HG02870 (cell line): ENCODE measurements around the gene CPNE5.

Experiments used
- ATAC-seq: cut with Tn5 transposase; IDR thresholded peaks from one replicate; pipeline ENCODE4 v1.9.1; 2021; ENCODE audit warnings: mild to moderate bottlenecking, moderate library complexity; ENCODE audit not compliant: unreplicated experiment

CPNE5 gene

DNA sequence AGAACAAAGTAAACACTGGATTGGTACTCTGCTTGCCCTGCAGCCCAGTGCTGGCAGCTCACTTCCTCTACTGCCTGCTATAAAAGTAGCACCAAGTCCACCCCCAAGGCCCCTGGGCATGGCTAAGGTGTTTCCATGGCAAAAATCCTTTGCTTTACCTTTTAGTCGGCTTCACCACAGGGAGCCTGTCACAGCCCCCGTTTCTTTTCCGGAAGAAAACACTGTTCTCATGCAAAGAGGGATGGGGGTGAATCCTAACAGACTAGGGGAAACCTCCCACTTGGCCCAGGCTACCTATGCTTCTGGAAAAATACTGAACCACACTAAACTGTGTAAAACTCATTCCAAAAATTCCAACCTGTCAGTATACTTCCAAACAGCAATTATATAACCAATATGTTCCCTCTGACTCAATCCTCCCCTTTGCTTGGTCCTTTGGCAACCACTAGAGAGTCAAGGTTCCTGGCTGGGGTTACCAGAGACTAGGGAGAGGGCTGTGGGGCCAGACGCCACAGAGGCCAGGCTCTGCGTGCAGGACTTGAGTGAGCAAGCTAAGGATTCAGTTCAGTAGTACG, 19.2 kb upstream of the CPNE5 start:
- no peak for ATAC-seq

DNA sequence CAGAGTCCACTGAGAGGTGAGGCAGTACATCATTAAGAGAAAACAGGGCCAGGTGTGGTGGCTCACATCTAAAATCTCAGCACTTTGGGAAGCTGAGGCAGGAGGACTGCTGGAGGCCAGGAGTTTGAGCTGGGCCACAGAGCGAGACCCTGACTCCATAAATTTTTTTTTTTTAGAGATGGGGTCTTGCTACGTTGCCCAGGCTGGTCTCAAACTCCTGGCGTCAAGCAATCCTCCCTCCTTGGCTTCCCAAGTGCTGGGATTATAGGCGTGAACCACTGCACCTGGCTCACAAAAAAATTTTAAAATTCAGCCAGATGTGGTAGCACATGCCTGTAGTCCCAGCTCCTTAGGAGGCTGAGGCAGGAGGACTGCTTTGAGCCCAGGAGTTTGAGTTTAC, 18.1 kb upstream of the CPNE5 start:
- no peak for ATAC-seq

DNA sequence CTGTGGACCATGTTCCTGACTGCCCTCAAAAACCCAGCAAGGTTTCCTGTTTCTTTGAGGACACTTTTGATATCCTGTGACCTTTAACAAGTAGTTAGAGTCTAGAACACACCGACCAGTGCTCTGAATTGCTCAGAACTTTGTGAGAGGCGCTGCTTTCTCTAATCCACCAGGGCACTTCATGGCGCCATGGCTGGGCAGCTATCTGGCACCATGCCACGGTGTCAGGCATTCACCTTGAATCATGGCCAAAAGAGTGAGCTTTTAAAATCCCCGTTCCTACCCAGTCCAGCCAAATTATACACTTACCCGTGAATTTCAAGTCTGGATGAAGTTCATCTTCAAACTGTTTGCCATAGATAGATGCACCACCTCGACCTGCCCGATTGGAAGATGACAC, 17.0 kb upstream of the CPNE5 start:
- ATAC-seq, result no peak

DNA sequence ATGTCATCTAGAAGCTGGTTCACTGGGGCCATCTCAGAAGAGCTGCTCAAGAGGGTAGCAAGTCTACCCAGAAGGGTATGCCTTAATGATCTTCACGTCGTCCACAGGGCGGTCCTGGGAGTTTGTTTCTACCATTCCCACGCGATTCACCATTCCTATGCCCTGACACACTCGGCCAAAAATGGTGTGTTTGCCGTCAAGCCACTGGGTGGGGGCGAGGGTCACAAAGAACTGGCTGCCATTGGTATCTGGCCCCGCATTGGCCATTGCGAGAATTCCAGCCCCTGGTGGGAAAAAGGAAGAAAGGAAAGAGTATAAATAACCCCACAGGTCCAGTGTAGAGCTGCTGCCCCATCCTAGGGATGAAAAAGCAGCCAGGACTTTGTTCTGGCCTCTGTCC, 16.5 kb upstream of the CPNE5 start:
- no peak for ATAC-seq

DNA sequence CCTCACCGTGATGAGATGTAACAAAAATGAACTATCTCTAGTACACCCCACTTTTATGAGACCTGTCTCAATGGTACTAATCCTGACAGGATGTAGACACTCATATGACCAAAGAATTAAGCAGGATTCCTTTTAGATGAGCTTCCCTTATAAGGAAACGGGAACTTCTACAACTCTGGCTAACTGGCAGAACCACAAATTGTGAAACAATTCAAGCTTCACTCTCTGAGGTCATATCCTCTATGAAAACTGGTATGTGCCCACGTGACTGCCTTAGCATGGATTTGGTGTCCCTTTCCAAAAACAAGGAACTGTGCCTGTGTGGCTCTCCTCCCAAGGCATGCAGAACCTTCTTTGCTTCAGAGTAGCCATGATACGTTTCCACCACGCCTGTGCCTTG, 14.1 kb upstream of the CPNE5 start:
- ATAC-seq, result no peak

DNA sequence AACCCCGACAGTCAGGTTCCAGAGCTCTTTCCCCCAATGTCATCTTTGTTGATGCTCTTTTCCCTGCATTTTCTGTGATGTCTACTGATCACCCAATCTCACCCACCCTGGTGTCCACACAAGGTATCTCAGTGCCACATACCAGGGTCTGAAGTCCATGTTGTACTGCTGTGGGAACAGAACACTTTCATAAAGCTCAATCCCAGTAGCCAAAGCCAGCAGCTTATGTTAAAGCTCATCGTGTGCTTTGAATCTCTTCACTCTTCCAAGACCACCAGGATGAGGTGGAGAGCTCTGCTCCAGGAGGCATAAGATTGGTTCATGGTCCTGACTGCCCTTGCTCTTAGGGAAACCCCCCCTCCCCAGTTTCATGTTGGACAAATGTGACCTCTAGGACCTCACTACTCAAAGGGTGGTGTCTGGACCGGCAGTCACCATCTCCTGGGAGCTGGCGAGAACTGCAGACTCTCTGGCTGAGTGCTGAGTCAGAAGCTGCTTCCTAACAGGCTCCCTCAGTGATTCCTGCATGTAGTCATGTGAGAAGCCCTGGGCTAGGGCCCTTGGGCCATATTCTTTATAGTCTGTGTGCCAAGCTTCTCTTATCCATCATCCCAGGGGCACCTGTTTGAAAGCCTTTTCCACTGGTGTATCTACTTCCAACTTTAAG, 13.4 kb upstream of the CPNE5 start:
- ATAC-seq, result no peak

DNA sequence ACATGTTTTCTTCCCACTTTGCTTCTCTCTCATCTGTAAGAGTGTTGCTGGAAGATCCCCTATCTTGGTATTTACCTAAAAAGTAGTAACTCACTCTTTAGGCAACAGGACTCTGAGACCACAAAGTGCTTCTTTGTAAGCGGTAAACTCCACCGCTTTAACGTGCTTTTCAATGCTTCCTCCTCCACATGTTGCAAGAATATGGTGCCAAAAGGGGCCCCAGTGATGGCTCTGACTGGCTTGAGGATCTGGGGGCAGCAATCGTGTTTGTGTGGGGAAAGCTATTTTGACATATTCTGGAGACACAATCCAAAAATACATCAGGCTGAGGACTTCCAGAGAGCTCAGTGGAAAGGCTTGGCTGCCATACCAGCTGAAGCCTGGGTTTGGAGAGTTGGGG, 12.4 kb upstream of the CPNE5 start:
- ATAC-seq, result no peak

DNA sequence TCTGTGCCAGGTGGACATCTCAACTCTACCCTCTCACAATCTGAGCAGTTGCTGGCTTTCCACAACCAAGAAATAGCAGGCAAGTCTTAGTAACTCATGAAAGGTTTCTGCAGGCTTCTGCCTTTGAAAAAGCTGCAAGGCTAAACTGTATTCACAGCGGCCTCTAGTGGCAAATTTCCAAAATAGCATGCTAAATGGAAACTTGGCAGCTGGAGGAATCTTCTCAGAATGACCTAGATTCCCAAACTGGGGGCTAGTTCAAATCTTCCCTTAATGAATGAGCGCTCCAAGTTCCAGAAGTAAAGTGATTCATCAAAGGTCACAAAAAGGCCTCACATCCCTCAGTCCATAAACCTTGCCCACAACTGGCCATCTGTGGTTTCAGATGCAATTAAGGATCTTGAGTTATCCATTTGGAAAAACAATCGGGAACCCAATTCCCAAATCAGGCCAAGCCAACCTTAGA, 11.9 kb upstream of the CPNE5 start:
- no peak for ATAC-seq

DNA sequence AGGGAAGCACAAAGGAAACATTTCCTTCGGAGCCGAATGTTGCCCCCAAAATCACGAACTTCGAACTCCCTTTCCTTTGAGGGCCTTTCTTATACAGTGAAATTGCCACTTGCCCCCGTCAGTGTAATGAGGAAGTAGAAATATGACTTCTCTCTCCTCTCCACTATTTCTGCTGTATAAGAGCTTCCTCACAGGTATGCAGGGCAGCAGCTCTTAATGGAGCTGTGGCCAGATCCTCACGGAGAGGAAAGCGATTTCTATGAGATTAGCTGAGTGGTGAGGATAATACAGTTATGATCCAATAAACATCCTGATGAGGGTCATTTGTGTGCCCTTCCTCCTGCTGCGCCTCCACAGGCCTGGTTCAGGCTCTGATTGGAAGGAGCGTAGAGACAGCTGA, 10.8 kb upstream of the CPNE5 start:
- ATAC-seq, result no peak

DNA sequence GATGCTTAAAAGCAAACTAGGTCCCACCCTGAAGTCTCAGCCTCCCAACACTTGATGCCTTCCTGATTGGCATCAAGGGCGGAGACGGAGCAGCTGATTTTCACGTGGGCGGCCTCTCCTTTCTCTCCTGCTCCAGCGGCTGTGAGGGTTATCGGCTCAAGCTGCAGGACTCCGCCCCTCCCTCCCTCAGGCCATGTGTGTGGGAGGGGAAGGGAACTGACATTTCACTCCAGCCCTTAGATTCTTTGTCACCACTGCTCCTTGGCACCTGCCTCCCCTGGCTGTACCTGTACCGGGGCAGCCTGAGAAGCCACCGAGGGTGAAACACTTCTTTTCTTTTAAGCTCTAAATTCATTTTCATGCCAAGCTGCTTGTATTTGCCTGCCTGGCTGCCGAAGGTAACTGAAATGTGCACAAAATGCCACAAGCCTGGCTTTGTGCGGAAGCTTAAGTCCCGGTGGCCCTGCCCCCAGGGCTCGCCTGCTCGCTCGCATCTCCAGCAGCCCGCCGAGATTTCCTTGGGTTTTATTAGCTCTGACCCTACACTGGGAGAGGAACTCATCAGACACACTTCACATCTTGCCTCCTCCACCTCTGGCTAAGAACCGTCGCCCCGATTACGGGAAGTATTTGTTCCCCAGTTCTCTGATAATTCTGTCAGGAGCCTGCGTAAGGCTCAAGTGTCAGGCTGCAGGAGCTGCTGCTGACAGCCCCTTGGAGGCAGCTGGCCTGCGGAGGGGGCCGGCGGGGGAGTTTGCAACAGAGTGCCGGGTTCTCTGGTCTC, 9.6 kb upstream of the CPNE5 start:
- ATAC-seq, result no peak

DNA sequence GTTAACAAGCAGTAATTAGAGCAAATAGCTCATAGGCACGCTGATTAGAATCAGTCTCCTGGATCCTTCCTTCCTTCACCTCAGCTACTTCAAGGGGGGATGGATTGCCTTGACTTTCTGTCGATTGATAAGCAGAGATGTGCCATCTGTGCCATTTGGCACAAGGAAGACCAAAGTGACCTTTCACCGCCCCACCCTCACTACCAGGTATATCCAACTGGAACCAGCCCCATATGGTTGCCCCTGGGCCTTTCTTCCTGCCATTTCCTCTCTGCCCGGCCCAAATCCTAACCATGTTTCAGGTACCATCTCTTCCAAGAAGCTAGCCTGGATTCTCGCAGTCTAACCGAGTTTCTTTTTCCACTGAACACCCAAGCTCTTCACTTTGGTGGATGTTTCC, 8.7 kb upstream of the CPNE5 start:
- ATAC-seq, result no peak

DNA sequence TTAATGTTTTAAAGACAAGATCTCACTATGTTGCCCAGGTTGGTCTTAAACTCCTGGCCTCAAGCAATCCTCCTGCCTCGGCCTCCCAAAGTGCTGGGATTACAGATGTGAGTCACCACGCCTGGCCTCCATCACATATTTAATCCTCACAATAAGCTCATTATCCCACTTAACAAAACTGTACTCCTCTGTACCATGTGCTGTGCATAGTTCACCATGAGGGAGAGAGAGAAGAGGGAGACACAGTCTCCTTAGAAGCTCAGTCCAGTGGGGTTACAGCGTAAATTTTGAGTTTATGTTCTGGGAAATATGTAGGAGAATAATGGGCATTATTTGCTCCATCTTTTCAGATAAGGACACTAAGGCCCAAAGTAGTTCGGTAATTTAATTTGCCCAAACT, 7.9 kb upstream of the CPNE5 start:
- ATAC-seq, result no peak

DNA sequence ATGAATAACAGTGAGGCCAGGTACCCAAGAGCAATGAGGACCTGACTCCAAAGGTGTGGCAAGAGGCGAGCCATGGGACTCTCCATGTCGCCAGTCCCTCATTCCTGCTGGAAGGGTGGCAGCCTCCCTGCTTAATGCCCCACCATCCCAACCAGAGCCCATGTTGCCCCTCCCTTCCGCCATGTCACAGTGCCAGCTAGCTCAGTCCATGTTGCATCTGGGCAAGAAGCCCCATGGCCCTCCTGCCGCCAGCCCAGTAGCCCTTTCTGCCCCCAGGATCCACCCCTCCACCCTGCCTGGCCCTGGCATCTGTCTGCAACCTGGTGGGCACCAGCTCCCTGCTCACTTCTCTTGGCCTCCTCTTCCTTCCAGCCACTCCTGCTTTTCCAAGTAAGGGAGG, 6.0 kb upstream of the CPNE5 start:
- ATAC-seq, result no peak

DNA sequence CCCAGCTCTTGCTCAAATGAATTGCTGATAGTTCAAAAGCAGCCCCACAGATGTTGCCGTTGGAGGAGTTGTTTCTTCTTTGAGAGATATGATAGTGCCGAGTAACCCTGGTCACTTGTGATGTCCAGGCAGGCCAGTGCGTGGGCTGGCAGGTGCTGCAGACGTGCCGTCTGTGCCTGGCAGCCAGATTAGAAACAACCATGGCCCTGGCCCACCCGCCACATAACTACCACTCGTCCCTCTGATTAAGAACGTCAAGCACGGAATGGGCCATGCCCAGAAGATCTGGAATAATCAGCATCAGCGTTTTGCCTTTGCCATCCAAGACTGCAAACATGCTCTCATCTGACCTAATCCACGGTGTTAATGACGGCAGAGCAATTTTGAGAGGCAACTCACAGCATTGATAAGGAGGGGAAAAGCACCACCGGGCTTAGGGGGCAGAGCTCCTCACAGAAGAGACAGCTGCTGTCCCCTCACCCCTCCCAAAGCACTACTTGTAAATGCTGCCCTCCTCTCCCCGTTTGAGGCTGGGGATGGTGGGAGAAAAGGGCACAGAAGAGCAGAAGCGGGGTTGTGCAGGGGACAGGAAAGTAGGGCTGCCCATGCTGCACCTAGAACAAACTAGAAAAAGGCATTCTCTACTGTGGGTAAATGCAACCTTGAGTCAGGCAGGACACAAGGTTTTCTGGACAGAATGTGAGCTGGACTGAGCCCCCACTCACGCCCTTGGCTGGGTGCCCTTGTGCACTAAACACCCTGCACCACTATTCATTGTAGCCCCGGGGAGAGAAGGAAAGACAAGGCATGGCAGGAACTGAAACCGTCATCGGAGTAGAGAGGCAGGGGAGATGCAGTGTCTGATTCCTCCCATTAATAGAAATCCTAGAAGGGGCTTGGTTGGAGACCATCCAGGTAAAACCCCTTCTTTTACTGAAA, 5.3 kb upstream of the CPNE5 start:
- no peak for ATAC-seq

DNA sequence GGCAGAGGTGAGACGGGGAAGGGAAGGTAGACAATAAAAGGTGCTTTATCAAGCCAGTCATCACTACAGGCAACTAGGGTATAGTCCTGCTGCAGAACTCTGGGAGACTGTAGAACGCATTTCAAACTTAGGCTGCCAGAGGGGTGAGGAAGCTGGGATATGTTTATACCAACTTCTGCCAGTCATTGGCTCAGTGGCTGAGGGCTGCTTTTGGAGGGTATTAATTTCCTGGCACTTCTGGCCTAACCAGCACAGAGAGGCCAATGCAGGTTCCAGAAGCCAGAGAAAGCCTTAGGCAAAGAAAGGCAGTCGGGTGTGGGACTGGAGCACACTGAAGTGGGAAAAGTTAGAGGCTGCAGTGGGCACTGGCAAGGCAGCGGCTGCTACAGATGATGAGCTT, 3.9 kb upstream of the CPNE5 start:
- no peak for ATAC-seq

DNA sequence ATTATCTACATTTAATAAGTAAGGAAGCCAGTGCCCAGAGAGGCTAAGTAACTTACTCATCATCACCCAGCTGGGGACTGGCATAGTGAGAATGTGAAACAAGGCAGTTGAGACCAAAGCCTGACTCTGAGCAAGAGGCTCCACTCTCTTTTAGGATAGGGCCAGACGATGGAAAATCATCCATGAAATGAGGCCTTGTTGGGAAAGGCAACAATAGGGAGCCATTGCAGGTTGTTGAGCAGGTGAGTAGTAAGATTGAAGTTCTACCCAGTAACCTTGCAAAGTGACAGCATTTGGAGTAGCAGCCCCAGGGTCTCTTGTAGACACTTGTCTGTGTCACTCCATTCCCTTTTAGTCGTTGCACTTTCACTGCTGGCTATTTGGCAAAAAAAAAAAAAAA, 2.5 kb upstream of the CPNE5 start:
- ATAC-seq, result no peak

DNA sequence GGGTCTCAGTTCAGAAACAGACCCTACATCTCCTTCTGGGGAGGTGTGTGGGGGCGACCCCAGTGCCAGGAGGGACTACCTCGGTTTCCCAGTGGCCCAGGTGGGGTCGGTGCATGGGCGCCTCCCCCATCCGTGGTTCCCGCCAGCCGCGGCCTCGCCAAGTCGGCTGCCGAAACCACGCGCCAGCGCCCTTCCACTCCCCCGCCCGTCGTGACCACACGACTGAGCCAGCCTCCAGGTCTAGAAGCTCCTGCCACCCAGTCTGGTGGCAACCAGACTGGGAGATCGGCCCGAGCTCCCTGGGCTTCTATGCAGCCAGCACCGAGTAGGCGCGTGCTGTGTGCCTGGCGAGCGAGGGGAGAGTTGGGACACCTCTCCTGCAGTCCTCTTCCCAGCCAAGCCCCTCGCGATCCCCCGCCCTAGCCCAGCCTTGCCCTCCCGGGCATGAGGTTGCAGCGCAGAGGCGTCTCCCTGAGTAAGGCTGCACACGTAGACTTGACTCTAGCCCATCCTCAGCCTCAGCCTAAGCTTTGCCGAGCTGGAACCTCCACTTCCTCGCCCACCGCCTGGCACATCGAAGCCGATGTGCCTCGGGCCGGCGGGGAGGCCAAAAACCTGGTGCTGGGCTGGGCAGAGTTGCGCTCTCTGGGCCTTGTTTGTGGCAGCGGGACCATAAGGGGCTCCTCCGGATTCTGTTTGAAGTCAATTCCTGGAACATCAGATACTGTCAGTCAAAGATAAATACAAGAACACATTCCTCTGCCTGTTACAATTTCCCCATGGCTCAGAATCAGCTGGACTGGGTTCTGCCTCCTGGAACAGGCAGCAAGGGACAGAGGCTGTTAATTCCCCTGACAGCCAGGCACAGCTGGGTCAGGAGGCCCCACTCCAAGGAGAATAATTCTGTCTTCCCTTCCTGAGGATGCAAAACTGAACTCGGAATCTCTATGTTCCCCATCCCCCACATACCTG, 1.5 kb upstream of the CPNE5 start:
- no peak for ATAC-seq

DNA sequence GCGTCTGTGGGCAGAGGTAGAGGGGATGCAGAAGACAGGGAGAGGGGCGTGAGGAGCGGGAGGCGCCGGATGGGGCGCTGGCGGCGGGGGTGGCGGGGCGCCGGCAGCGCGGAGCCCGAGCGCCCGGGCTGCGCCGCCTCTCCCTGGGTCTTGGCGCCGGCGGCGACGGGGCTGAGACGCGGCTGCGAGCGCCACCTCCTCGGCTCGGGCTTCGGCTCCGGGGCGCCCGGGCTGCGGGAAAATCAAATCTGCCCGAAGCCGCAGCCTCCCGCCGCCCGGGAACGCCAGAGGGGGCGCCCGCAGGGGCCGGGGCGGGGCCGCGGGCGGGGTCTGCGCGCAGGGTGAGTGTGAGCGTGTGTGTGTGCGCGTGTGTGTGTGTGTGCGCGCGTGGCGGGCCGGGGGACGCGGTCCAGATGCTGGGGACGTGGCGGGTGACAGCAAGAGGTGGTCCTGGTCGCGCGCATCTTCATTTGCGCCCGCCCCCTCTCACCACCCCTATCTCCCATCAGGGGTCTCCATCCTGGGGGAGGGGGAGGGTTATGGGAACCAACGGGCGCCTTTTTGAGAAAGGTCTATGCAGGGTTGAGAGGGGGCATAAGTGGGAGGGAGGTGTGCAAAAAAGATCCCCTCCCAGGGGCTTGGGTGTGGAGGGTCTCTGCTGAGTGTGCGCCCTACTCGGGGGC, 646 bp upstream of the CPNE5 start:
- no peak for ATAC-seq

DNA sequence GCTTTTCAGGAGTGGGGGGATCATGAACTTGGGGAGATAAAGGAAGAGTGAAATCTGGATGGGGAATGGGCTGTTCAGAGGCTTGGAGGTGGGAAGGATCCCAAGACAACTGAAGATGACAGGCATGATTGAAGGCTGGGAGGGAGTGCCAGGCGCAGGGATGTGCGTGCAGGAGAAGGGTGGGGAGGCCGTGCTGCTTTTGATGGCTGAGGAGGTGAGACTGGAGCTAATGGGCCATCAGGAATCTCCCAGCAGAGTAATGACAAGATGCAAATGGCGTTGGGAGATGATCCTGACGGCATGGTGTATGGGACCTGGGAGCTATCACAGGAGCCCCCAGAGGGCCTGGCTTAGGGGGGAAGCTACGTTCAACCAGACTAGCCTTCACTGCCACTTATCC, 1.6 kb downstream of the CPNE5 start:
- ATAC-seq, result no peak

DNA sequence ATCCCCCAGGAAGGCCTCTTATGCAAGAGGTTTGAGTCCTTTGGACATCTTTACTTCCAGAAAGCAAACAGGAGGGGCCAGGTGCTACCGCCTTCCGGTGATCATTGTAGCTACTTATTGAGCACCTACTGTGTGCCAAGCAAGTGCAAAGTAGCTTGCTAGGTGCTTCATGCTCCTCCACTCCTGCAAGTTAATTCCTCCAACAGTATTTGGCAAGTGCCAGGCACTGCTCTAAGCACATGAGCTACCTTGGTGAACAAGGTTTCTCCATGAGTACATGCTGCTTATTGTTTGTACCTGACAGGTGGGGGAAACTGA, 2.3 kb downstream of the CPNE5 start:
- no peak for ATAC-seq
